GM18507 (cell line): ENCODE measurements around the gene BTBD9.
"Not testable (repeated sequence)": the region's sequence is repeated elsewhere in the genome, so short reads cannot be mapped to it uniquely, and the experiment has no call there.

Experiments used
- DNase-seq: peaks from one replicate; pipeline ENCODE4 v3.0.0; 2011; ENCODE audit warnings: low read depth; ENCODE audit not compliant: insufficient read length; ENCODE audit errors: extremely low spot score
- FAIRE-seq: peaks from 2 replicates; lab custom pipeline; 2011; peaks lifted over from hg19 to GRCh38; lab: Jason Lieb, UNC

Gene BTBD9

DNA sequence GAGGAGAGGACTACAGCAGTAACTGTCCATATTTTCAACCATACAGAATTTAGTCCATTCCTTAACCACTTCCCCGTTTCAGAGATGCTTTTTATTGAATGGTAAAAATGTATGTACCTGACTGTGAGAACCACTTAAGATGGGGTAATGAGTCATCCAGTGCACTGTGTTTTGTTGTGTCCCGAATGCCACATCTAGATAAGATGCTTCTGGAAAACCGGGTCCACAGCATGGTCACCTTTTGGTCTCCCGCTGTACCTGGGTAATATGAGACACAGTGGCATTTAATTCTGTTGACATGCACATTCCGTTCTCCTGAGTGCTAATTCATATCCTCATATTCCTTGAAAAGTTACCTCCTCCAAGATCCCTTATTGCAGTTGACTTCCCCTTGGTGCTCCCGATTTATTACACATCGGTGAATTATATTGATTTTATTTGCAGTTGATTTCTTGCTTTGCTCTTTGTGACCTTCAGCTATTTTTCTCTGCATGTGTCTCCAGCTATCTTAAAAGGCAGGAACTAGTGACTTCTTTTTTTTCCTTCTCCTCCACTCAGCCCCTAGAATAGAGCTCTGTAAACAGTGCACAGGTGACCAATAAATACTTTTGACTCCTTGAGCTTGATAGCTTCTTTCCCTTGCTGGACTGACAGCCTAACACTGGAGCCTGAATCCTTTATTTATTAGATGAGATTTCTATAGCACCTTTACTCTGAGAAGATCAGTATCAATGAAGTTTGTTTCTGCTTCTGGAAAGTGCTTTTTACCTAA lies 505.6 kb downstream of the BTBD9 start:
- DNase-seq (no peak), FAIRE-seq (no peak)

GRCh38 chr6:38131527-38131965 lies 508.2 kb downstream of the BTBD9 start:
- no peak for FAIRE-seq
- DNase-seq: no peak

DNA sequence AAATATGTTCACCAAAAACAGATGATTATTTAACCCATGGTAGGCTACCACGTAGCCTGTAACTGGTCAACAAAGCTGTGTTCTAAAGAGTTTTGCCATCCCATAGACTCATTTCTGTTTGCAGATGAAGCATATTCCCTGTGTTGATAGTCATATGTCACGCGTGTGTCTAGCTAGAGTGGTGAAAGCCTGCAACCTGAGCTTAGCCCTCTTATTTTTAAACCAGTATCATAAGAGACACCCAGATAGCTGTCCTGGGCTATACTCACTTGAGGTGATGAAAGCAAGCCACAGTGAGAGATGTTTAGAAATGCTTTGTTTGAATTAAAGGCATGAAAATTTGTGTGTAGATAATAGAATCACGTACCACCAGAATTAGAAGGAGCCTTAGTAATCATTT lies 512.4 kb downstream of the BTBD9 start:
- FAIRE-seq (no peak), DNase-seq (no peak)

DNA sequence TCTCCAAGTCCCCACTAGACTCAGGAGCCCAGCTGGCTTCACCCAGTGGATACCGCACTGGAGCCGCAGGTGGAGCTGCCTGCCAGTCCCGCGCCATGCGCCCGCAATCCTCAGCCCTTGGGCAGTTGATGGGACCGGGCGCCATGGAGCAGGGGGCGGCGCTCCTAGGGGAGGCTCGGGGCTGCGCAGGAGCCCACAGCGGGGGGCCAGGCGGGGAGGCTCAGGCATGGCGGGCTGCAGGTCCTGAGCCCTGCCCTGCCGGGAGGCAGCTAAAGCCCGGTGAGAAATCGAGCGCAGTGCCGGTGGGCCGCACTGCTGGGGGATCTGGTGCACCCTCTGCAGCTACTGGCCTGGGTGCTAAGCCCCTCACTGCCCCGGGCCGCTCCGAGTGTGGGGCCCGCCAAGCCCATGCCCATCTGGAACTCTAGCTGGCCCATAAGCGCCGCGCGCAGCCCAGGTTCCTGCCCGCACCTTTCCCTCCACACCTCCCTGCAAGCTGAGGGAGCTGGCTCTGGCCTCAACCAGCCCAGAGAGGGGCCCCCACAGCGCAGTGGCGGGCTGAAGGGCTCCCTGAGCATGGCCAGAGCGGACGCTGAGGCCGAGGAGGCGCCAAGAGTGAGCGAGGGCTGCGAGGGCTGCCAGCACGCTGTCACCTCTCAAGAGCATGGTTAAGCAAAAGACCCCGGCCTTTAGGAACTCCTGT lies 515.4 kb downstream of the BTBD9 start:
- DNase-seq, FAIRE-seq: not testable (repeated sequence)

- DNase-seq: no peak
- FAIRE-seq: no peak
These were observed 520.2 kb downstream of the BTBD9 start for GRCh38 chr6:38119516-38119915.

GRCh38 chr6:38118791-38119365 lies 520.9 kb downstream of the BTBD9 start:
- no peak for DNase-seq
- no peak for FAIRE-seq
